ENCODE results near the gene LRRK2.

DNA sequence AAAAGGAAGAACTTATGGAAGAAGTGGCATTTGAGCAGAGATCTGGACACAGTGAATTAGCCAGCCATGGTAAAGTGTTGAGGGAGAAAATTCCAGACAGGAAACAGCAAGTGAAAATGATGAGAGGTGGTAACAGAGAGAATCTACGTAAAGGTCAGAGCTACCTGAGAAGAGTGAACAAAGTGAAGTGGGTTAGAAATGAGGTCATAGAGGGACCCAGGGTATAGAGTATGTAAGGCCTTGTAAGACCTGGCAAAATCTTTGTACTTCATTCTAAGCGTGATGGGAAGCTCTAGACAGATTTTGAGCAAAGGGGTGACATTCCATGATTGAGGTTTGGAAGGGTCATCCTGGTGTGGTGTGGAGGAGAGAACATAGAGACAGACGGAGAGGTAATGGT is 49.3 kb upstream of the LRRK2 start:
- no peak for TF ChIP-seq CTCF (optimal IDR thresholded peaks at IDR 0.05 in 1 of 3, IDR thresholded peaks at IDR 0.05 in 1 of 3, conservative IDR thresholded peaks at IDR 0.05 in 1 of 3; ENCODE audit: extremely low read depth in 1 of 3, insufficient read depth in 2 of 3, low read length in 3 of 3)
- TF ChIP-seq EZH2 (IDR thresholded peaks at IDR 0.05; ENCODE audit: low read length), result no peak

Measured in keratinocyte (primary cell).